Panc1 (cell line): Measurements from ENCODE around the gene GRID2. TPM values are rescaled to one million over a fixed set of nuclear protein-coding genes. Genes with fewer than 3 reads are reported as not detected.

Source experiments
- ATAC-seq: fragments of 200-7000 bp; cut with Tn5 transposase; 2 replicates; pipeline ENCODE4 v1.9.1; 2020; ENCODE audit warnings: mild to moderate bottlenecking, moderate library complexity
- BruUV-seq: library from RNA; stranded (reverse); fragments of 400-500 nt; replicated peaks from 2 replicates; lab custom pipeline; 2021; lab: Mats Ljungman, UMichigan
- CTCF ChIA-PET: fragments of 300-600 bp; sonication (Branson Sonifier 250); formaldehyde crosslinking; loops from one replicate; lab custom pipeline; 2022; ENCODE audit warnings: antibody characterized with exemption; lab: Charles Lee
- POLR2A ChIA-PET: fragments of 300-600 bp; sonication (Branson Sonifier 250); formaldehyde crosslinking; loops from one replicate; lab custom pipeline; 2022; ENCODE audit warnings: antibody characterized with exemption; lab: Charles Lee
- DNase-seq: peaks from one replicate; pipeline ENCODE4 v3.0.0-alpha.2; 2010; ENCODE audit warnings: low read depth, low spot score
- H3K27ac ChIP-seq: 2 replicates; pipeline ENCODE4 v1.5.1; 2011; ENCODE audit warnings: mild to moderate bottlenecking, low read length, inconsistent platforms
- H3K27me3 ChIP-seq: fragments of 200-500 bp; sonication (Bioruptor generic); 2 replicates; pipeline ENCODE4 v1.6.0; 2014; ENCODE audit warnings: low read length, inconsistent platforms; ENCODE audit not compliant: control insufficient read depth, insufficient read depth
- H3K36me3 ChIP-seq: fragments of 200-500 bp; sonication (Bioruptor generic); 2 replicates; pipeline ENCODE4 v1.5.1; 2014; ENCODE audit warnings: inconsistent platforms, mild to moderate bottlenecking, low read length, moderate library complexity; ENCODE audit not compliant: control insufficient read depth, insufficient read depth
- H3K4me1 ChIP-seq: 2 replicates; pipeline ENCODE4 v1.5.1; 2011; ENCODE audit warnings: inconsistent platforms, mild to moderate bottlenecking, low read length, moderate library complexity; ENCODE audit not compliant: control insufficient read depth, insufficient read depth
- H3K4me3 ChIP-seq, 2 experiments: 2 replicates each; pipeline ENCODE4 v1.5.1; 2011 to 2012; ENCODE audit warnings: low read depth in 2 of 2, low read length in 2 of 2, mild to moderate bottlenecking in 2 of 2, inconsistent platforms in 1 of 2, moderate library complexity in 1 of 2
- H3K9me3 ChIP-seq: fragments of 200-500 bp; sonication (Bioruptor generic); 2 replicates; pipeline ENCODE4 v1.5.1; 2014; ENCODE audit warnings: low read depth, mild to moderate bottlenecking, inconsistent platforms, low read length, moderate library complexity; ENCODE audit not compliant: control insufficient read depth, insufficient read depth
- POLR2AphosphoS5 ChIP-seq: IDR thresholded peaks from 2 replicates; pipeline ENCODE4 v1.6.1; 2012; ENCODE audit warnings: mild to moderate bottlenecking, low read depth, low read length, moderate library complexity
- REST ChIP-seq, 2 experiments: IDR thresholded peaks; 2 replicates each; pipeline ENCODE4 v1.6.1; 2011 to 2012; ENCODE audit warnings: low read depth in 2 of 2, control low read depth in 1 of 2, low read length in 1 of 2, mild to moderate bottlenecking in 1 of 2, moderate library complexity in 1 of 2; ENCODE audit not compliant: insufficient read depth in 1 of 2
- SIN3A ChIP-seq: IDR thresholded peaks from 2 replicates; pipeline ENCODE4 v1.6.1; 2012; ENCODE audit warnings: low read depth, mild to moderate bottlenecking, low read length, moderate library complexity, borderline replicate concordance; ENCODE audit not compliant: insufficient read depth
- TCF7L2 ChIP-seq: IDR thresholded peaks from 2 replicates; pipeline ENCODE4 v1.6.1; 2011; ENCODE audit warnings: mild to moderate bottlenecking, low read depth, low read length, inconsistent platforms
- in situ Hi-C: cut with HindIII; loops from 2 replicates; pipeline ENCODE4 v1.10.0; 2016; ENCODE audit warnings: low sequenced_read_pairs, low pct_unique_long_range_greater_than_20kb
- intact Hi-C: fragments of 100-400 bp; cut with micrococcal nuclease; formaldehyde crosslinking; loops from one replicate; pipeline ENCODE4 v1.10.0; 2022; ENCODE audit not compliant: unreplicated experiment
- total RNA-seq: library from RNA; stranded (reverse); gene quantifications from one replicate; pipeline ENCODE4 v1.2.1, GENCODE V29; 2021; ENCODE audit not compliant: unreplicated experiment
- TF ChIP-seq, protein P1 (sequence below): fragments of 450-650 bp; IDR thresholded peaks from 2 replicates; pipeline ENCODE4 v1.5.1; 2017; ENCODE audit warnings: mild to moderate bottlenecking

The GRID2 gene
- total RNA-seq, 1 experiment from 2014 or later: 0.08 TPM

- no peak for TF ChIP-seq SIN3A
- TF ChIP-seq TCF7L2: no peak
- no peak for TF ChIP-seq REST (IDR thresholded peaks at IDR 0.05; ENCODE audit: insufficient read depth in 1 of 2, low read depth in 2 of 2, low read length in 1 of 2)
- TF ChIP-seq, protein P1, sequence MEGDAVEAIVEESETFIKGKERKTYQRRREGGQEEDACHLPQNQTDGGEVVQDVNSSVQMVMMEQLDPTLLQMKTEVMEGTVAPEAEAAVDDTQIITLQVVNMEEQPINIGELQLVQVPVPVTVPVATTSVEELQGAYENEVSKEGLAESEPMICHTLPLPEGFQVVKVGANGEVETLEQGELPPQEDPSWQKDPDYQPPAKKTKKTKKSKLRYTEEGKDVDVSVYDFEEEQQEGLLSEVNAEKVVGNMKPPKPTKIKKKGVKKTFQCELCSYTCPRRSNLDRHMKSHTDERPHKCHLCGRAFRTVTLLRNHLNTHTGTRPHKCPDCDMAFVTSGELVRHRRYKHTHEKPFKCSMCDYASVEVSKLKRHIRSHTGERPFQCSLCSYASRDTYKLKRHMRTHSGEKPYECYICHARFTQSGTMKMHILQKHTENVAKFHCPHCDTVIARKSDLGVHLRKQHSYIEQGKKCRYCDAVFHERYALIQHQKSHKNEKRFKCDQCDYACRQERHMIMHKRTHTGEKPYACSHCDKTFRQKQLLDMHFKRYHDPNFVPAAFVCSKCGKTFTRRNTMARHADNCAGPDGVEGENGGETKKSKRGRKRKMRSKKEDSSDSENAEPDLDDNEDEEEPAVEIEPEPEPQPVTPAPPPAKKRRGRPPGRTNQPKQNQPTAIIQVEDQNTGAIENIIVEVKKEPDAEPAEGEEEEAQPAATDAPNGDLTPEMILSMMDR: no peak
- TF ChIP-seq POLR2AphosphoS5: no peak
- Histone ChIP-seq H3K4me1 (no peaks in the 10 kb centered on the region), H3K36me3 (no peaks in the 10 kb centered on the region), H3K27ac (no peak overlapping the region), H3K4me3 (no peak overlapping the region), H3K9me3 (no peaks in the 10 kb centered on the region), H3K27me3 (no peaks in the 10 kb centered on the region)
- DNase-seq (no peak), ATAC-seq (no peak)
- BruUV-seq: no TSS peak
- CTCF ChIA-PET: no interaction called here
- in situ Hi-C loops (no loop called here), intact Hi-C loops (no loop called here)
- POLR2A ChIA-PET: no interaction called here
These were observed 1236.8 kb downstream of the GRID2 start for GRCh38 chr4:93540562-93540961.

- Histone ChIP-seq H3K9me3 (no peaks in the 10 kb centered on the region), H3K36me3 (no peaks in the 10 kb centered on the region), H3K27me3 (no peaks in the 10 kb centered on the region), H3K27ac (no peak overlapping the region), H3K4me1 (no peaks in the 10 kb centered on the region), H3K4me3 (no peak overlapping the region)
- intact Hi-C loops (no loop called here), in situ Hi-C loops (no loop called here)
- CTCF ChIA-PET: no interaction called here
- no TSS peak for BruUV-seq
- no peak for DNase-seq
- no peak for TF ChIP-seq POLR2AphosphoS5
- POLR2A ChIA-PET: no interaction called here
- ATAC-seq: no peak
These were observed 1258.1 kb downstream of the GRID2 start for GRCh38 chr4:93561842-93562241.

- no peaks in the 10 kb centered on the region for H3K9me3 ChIP-seq
- no peak overlapping the region for H3K4me3 ChIP-seq
- no peak overlapping the region for H3K27ac ChIP-seq
- CTCF ChIA-PET: no interaction called here
- no peaks in the 10 kb centered on the region for H3K27me3 ChIP-seq
- H3K4me1 ChIP-seq: no peaks in the 10 kb centered on the region
- ATAC-seq (no peak), DNase-seq (no peak)
- in situ Hi-C loops: no loop called here
- POLR2A ChIA-PET: no interaction called here
- intact Hi-C loops: no loop called here
- BruUV-seq: no TSS peak
- no peaks in the 10 kb centered on the region for H3K36me3 ChIP-seq
- TF ChIP-seq REST (IDR thresholded peaks at IDR 0.05; ENCODE audit: insufficient read depth in 1 of 2, low read depth in 2 of 2, low read length in 1 of 2) (no peak), TCF7L2 (no peak), POLR2AphosphoS5 (no peak), SIN3A (no peak)
- TF ChIP-seq, protein P1: no peak
These were observed 1265.0 kb downstream of the GRID2 start for GRCh38 chr4:93568758-93569157.
